Ectodermal cell (in vitro differentiated cells): ENCODE measurements around the gene AIG1.

ENCODE experiments used
- H3K27ac ChIP-seq: 2 replicates; pipeline ENCODE4 v1.7.0; 2013; ENCODE audit warnings: mild to moderate bottlenecking, low read depth, low read length; ENCODE audit not compliant: insufficient read depth, poor library complexity, severe bottlenecking
- H3K27me3 ChIP-seq: 2 replicates; pipeline ENCODE4 v1.7.0; 2013; ENCODE audit warnings: mild to moderate bottlenecking, low read length; ENCODE audit not compliant: insufficient read depth, control insufficient read depth, poor library complexity, severe bottlenecking
- H3K36me3 ChIP-seq: one replicate; pipeline ENCODE4 v1.7.0; 2013; ENCODE audit warnings: low read length; ENCODE audit not compliant: control insufficient read depth, insufficient read depth
- H3K4me1 ChIP-seq: one replicate; pipeline ENCODE4 v1.7.0; 2013; ENCODE audit warnings: low read length; ENCODE audit not compliant: control insufficient read depth, insufficient read depth
- H3K4me3 ChIP-seq: 2 replicates; pipeline ENCODE4 v1.7.0; 2013; ENCODE audit warnings: low read depth, low read length, control low read depth; ENCODE audit not compliant: insufficient read depth
- H3K9me3 ChIP-seq: 2 replicates; pipeline ENCODE4 v1.7.0; 2013; ENCODE audit warnings: mild to moderate bottlenecking, low read length, moderate library complexity; ENCODE audit not compliant: control insufficient read depth
- WGBS, 2 experiments: methylation state at CpG; one replicate each; pipeline ENCODE4 v1.1.7; 2013; ENCODE audit warnings: missing lambda C conversion rate in 2 of 2; 5-methylcytosine and 5-hydroxymethylcytosine counted together

Gene AIG1

GRCh38 chr6:143325379-143326140, 264.9 kb downstream of the AIG1 start:
- 89 to 100% methylated on average over 1 of the region's 1 CpG for WGBS, 2 experiments

GRCh38 chr6:143328876-143329275, 268.2 kb downstream of the AIG1 start:
- Histone ChIP-seq H3K27ac (no peak overlapping the region), H3K4me1 (no peaks in the 10 kb centered on the region), H3K27me3 (no peaks in the 10 kb centered on the region), H3K36me3 (no peaks in the 10 kb centered on the region), H3K4me3 (no peak overlapping the region), H3K9me3 (no peaks in the 10 kb centered on the region)
- 89 to 100% methylated on average over 1 of the region's 1 CpG for WGBS, 2 experiments

More at GRCh38 chr6:143325379-143326140, 264.9 kb downstream of the AIG1 start:
- H3K4me3 ChIP-seq = no peak overlapping the region
- H3K4me1 ChIP-seq = no peaks in the 10 kb centered on the region
- H3K36me3 ChIP-seq = no peaks in the 10 kb centered on the region
- no peaks in the 10 kb centered on the region for H3K9me3 ChIP-seq
- no peak overlapping the region for H3K27ac ChIP-seq
- H3K27me3 ChIP-seq = no peaks in the 10 kb centered on the region

- Histone ChIP-seq H3K4me3 (no peak overlapping the region), H3K27me3 (no peaks in the 10 kb centered on the region), H3K27ac (no peak overlapping the region), H3K36me3 (no peaks in the 10 kb centered on the region), H3K9me3 (no peaks in the 10 kb centered on the region), H3K4me1 (no peaks in the 10 kb centered on the region)
- WGBS, 2 experiments = 90 to 95% methylated on average over 2 to 3 of the region's 3 CpGs
Observed at GRCh38 chr6:143329323-143329722, 268.6 kb downstream of the AIG1 start.

GRCh38 chr6:143331362-143331761, 270.7 kb downstream of the AIG1 start:
- H3K27ac ChIP-seq = no peak overlapping the region
- H3K4me3 ChIP-seq = no peak overlapping the region
- H3K36me3 ChIP-seq = no peaks in the 10 kb centered on the region
- no peaks in the 10 kb centered on the region for H3K9me3 ChIP-seq
- H3K4me1 ChIP-seq = no peaks in the 10 kb centered on the region
- WGBS, 2 experiments = 100% methylated on average over 1 to 2 of the region's 2 CpGs
- H3K27me3 ChIP-seq = no peaks in the 10 kb centered on the region

- H3K4me3 ChIP-seq = no peak overlapping the region
- no peaks in the 10 kb centered on the region for H3K27me3 ChIP-seq
- no peaks in the 10 kb centered on the region for H3K9me3 ChIP-seq
- H3K36me3 ChIP-seq = no peaks in the 10 kb centered on the region
- H3K4me1 ChIP-seq = no peaks in the 10 kb centered on the region
- no peak overlapping the region for H3K27ac ChIP-seq
- WGBS, 2 experiments = 90 to 91% methylated on average over 1 of the region's 1 CpG
Observed at GRCh38 chr6:143332153-143332845, 271.6 kb downstream of the AIG1 start.

- Histone ChIP-seq H3K27me3 (no peaks in the 10 kb centered on the region), H3K4me3 (no peak overlapping the region), H3K27ac (no peak overlapping the region)
Observed at GRCh38 chr6:143333081-143333480, 272.4 kb downstream of the AIG1 start.

GRCh38 chr6:143333749-143334520, 273.2 kb downstream of the AIG1 start:
- H3K27me3 ChIP-seq = no peaks in the 10 kb centered on the region
- WGBS, 2 experiments = 97% methylated on average over 7 of the region's 7 CpGs
- no peak overlapping the region for H3K27ac ChIP-seq
- no peaks in the 10 kb centered on the region for H3K4me1 ChIP-seq
- H3K4me3 ChIP-seq = no peak overlapping the region
- H3K9me3 ChIP-seq = no peaks in the 10 kb centered on the region
- H3K36me3 ChIP-seq = no peaks in the 10 kb centered on the region

More at GRCh38 chr6:143333081-143333480, 272.4 kb downstream of the AIG1 start:
- Histone ChIP-seq H3K4me1 (no peaks in the 10 kb centered on the region), H3K9me3 (no peaks in the 10 kb centered on the region), H3K36me3 (no peaks in the 10 kb centered on the region)
- WGBS, 2 experiments = 94 to 95% methylated on average over 2 of the region's 2 CpGs

- no peaks in the 10 kb centered on the region for H3K4me1 ChIP-seq
- H3K4me3 ChIP-seq = no peak overlapping the region
- 92 to 100% methylated on average over 1 to 2 of the region's 2 CpGs for WGBS, 2 experiments
- H3K36me3 ChIP-seq = no peaks in the 10 kb centered on the region
- H3K27ac ChIP-seq = no peak overlapping the region
- H3K9me3 ChIP-seq = no peaks in the 10 kb centered on the region
- no peaks in the 10 kb centered on the region for H3K27me3 ChIP-seq
Observed at GRCh38 chr6:143335865-143336264, 275.2 kb downstream of the AIG1 start.

- WGBS, 2 experiments = 86 to 92% methylated on average over 4 of the region's 4 CpGs
- no peaks in the 10 kb centered on the region for H3K36me3 ChIP-seq
- no peak overlapping the region for H3K4me3 ChIP-seq
- no peaks in the 10 kb centered on the region for H3K9me3 ChIP-seq
- H3K4me1 ChIP-seq = no peaks in the 10 kb centered on the region
- H3K27me3 ChIP-seq = no peaks in the 10 kb centered on the region
- no peak overlapping the region for H3K27ac ChIP-seq
Observed at GRCh38 chr6:143336446-143337152, 275.9 kb downstream of the AIG1 start.
